ENCODE measurements around the gene HERC6. TPM values are rescaled to one million over a fixed set of nuclear protein-coding genes. Genes with fewer than 3 reads are reported as not detected.

HERC6 gene
- total and polyA plus RNA-seq, 2 of the 8 experiments (the other 6 are each of a cell fraction or from before 2014, with no cell fraction given): 3.7 to 3.8 TPM

GRCh38 chr4:88477229-88477860 is 98.7 kb downstream of the HERC6 start:
- Histone ChIP-seq H3K4me1 (replicated peaks in 1 of 4; ENCODE audit: control insufficient read depth in 3 of 4, insufficient read depth in 4 of 4, low read length in 3 of 4) (no peaks in the 10 kb centered on the region), H2BK120ac (replicated peaks; ENCODE audit: low read depth, low read length) (no peak overlapping the region), H3K14ac (ENCODE audit: insufficient read length) (no peak overlapping the region), H3K9me3 (ENCODE audit: insufficient read depth in 2 of 2, low read depth in 1 of 2, low read length in 1 of 2) (no peaks in the 10 kb centered on the region), H3K4me2 (ENCODE audit: insufficient read depth in 1 of 2, low read depth in 2 of 2, low read length in 2 of 2) (no peak overlapping the region), H2AK5ac (ENCODE audit: low read depth, low read length) (no peak overlapping the region), H3K4me3 (ENCODE audit: extremely low read depth in 1 of 4, insufficient read depth in 2 of 4, low read depth in 3 of 4, low read length in 4 of 4) (no peak overlapping the region), H3K9ac (replicated peaks in 1 of 4; ENCODE audit: extremely low read depth in 1 of 4, low read depth in 3 of 4, low read length in 3 of 4) (no peak overlapping the region), H3K4ac (replicated peaks; ENCODE audit: insufficient read length, low read depth, low read length) (no peak overlapping the region), H3K27me3 (replicated peaks in 1 of 4; ENCODE audit: control insufficient read depth in 3 of 4, extremely low read depth in 1 of 4, insufficient read depth in 3 of 4, low read length in 3 of 4) (no peaks in the 10 kb centered on the region), H2AFZ (ENCODE audit: low read length) (no peak overlapping the region), H3K18ac (ENCODE audit: extremely low read depth, low read length) (no peak overlapping the region), H3K23me2 (ENCODE audit: low read depth, low read length) (no peaks in the 10 kb centered on the region), H3K23ac (ENCODE audit: insufficient read length) (no peak overlapping the region), H4K8ac (ENCODE audit: extremely low read depth, insufficient read depth, low read length) (no peak overlapping the region), H2BK15ac (ENCODE audit: low read length) (no peak overlapping the region), H3K36me3 (ENCODE audit: control insufficient read depth in 2 of 4, insufficient read depth in 4 of 4, low read length in 3 of 4) (no peaks in the 10 kb centered on the region; a peak in 1 of 8 replicates), H2BK5ac (ENCODE audit: low read depth, low read length) (no peak overlapping the region), H4K5ac (ENCODE audit: insufficient read length, low read depth, low read length) (no peak overlapping the region), H2BK20ac (ENCODE audit: low read length) (no peak overlapping the region), H3K27ac (ENCODE audit: low read depth, low read length) (no peak overlapping the region), H3K79me1 (ENCODE audit: low read depth, low read length) (no peaks in the 10 kb centered on the region), H4K91ac (replicated peaks; ENCODE audit: insufficient read length, low read length) (no peak overlapping the region), H3K56ac (replicated peaks; ENCODE audit: insufficient read length, low read depth, low read length) (no peak overlapping the region), H3K79me2 (ENCODE audit: control insufficient read depth in 1 of 2, insufficient read depth in 2 of 2, low read length in 2 of 2) (no peaks in the 10 kb centered on the region), H2BK12ac (ENCODE audit: low read depth, low read length) (no peak overlapping the region), H4K20me1 (replicated peaks in 1 of 2; ENCODE audit: control insufficient read depth in 1 of 2, insufficient read depth in 2 of 2, low read length in 2 of 2) (no peaks in the 10 kb centered on the region)
- CTCF ChIA-PET (ENCODE audit: partially characterized antibody): interaction anchor here (0.9 to 1.9 kb wide), 2 partner anchors 20 to 266 kb away, joined by 4 to 5 read pairs; partner anchors contain the start of gene HERC5
- 95% methylated on average over 2 of the region's 5 CpGs; no CpG with 5 or more reads in 1 of the 2 experiments for WGBS, 2 experiments (ENCODE audit: extremely low coverage in 1 of 2, insufficient coverage in 1 of 2, insufficient read length in 1 of 2, insufficient replicate concordance in 2 of 2, low coverage in 1 of 2, low lambda C conversion rate in 2 of 2, missing lambda C conversion rate in 1 of 2)
- DNase-seq (ENCODE audit: low read depth in 1 of 2, low spot score in 2 of 2): no peak
- FAIRE-seq: no peak
- POLR2A ChIA-PET (ENCODE audit: partially characterized antibody): no interaction called here
- TF ChIP-seq EGR1 (IDR thresholded peaks at IDR 0.05; ENCODE audit: borderline replicate concordance, low read depth, low read length): no peak
- no peak for TF ChIP-seq KDM1A (IDR thresholded peaks at IDR 0.05; ENCODE audit: borderline replicate concordance, low read length)
- TF ChIP-seq CBX8 (IDR thresholded peaks at IDR 0.05; ENCODE audit: borderline replicate concordance, low read depth, low read length): no peak
- TF ChIP-seq SIRT6 (IDR thresholded peaks at IDR 0.05; ENCODE audit: low read length): no peak
- TF ChIP-seq CTBP2 (IDR thresholded peaks at IDR 0.05; ENCODE audit: borderline replicate concordance, insufficient read depth, insufficient read length, low read length): no peak
- TF ChIP-seq EP300 (IDR thresholded peaks at IDR 0.05; ENCODE audit: borderline replicate concordance in 1 of 2, low read depth in 2 of 2, low read length in 2 of 2): no peak
- no peak for TF ChIP-seq GTF2F1 (IDR thresholded peaks at IDR 0.05; ENCODE audit: borderline replicate concordance, low read depth, low read length)
- TF ChIP-seq TCF12 (IDR thresholded peaks at IDR 0.05; ENCODE audit: low read depth, low read length): no peak
- no peak for TF ChIP-seq TBP (IDR thresholded peaks at IDR 0.05; ENCODE audit: low read depth, low read length)
- TF ChIP-seq JUND (IDR thresholded peaks at IDR 0.05; ENCODE audit: low read length): no peak
- TF ChIP-seq RAD21 (IDR thresholded peaks at IDR 0.05 in 1 of 2, conservative IDR thresholded peaks at IDR 0.05 in 1 of 2; ENCODE audit: low read depth in 2 of 2, low read length in 2 of 2): no peak
- TF ChIP-seq ZNF274 (IDR thresholded peaks at IDR 0.05; ENCODE audit: borderline replicate concordance, extremely low read depth, low read length): no peak

Measured in H1 (cell line).